Ovary (tissue), 9 donors: Measurements from ENCODE around the gene IMMP2L. TPM values are rescaled to one million over a fixed set of nuclear protein-coding genes. Genes with fewer than 3 reads are reported as not detected.

ENCODE experiments used
- DNase-seq, 5 donors: peaks; one replicate each; pipeline ENCODE4 v3.0.0-alpha.2; 2019 to 2020
- H3K27ac ChIP-seq, 2 donors: fragments of 200-600 bp; one replicate each; pipeline versions ENCODE4 v1.5.1 to v1.8.0; 2019 to 2022
- H3K27me3 ChIP-seq: fragments of 200-600 bp; one replicate; pipeline ENCODE4 v1.8.0; 2022
- H3K36me3 ChIP-seq: fragments of 200-600 bp; sonication (generic); one replicate; pipeline ENCODE4 v1.5.1; 2019
- H3K4me1 ChIP-seq: one replicate; pipeline ENCODE4 v1.8.1; 2013; ENCODE audit warnings: mild to moderate bottlenecking, moderate library complexity; ENCODE audit not compliant: insufficient read depth
- H3K4me3 ChIP-seq: fragments of 200-600 bp; sonication (generic); one replicate; pipeline ENCODE4 v1.5.1; 2017
- H3K9me3 ChIP-seq, 2 donors: fragments of 200-600 bp in 1 of 2; sonication (generic) in 1 of 2; one replicate each; pipeline versions ENCODE4 v1.5.1 to v1.8.1; 2013 to 2019; ENCODE audit warnings: mild to moderate bottlenecking in 1 of 2, moderate library complexity in 1 of 2
- EP300 ChIP-seq: sonication (generic); formaldehyde crosslinking; IDR thresholded peaks from one replicate; pipeline ENCODE4 v1.6.1; 2017; ENCODE audit warnings: antibody characterized with exemption
- POLR2A ChIP-seq: fragments of 450-650 bp; IDR thresholded peaks from one replicate; pipeline ENCODE4 v1.6.1; 2017; ENCODE audit warnings: antibody characterized with exemption, mild to moderate bottlenecking, moderate library complexity
- whole genome bisulfite sequencing, 3 donors: extraction: QIAGEN DNeasy Blood & Tissue Kit in 1 of 3; methylation state at CpG; one replicate each; pipeline versions ENCODE4 v1.1.5 to v1.1.7; 2013 to 2017; 5-methylcytosine and 5-hydroxymethylcytosine counted together
- intact Hi-C, 4 donors: fragments of 100-400 bp; cut with DNase I; formaldehyde crosslinking; loops; one replicate each; pipeline versions ENCODE4 v1.11.0 to v1.15.1; 2022 to 2023
- polyA plus RNA-seq, 2 donors: library from polyadenylated mRNA; stranded (reverse); fragments of 200-250 nt in 1 of 2; fragments of 350-450 nt in 1 of 2; fragmentation: Illumina TruSeq in 1 of 2; extraction: RNeasy Lipid Tissue Mini Kit (QIAGEN cat#74804) in 1 of 2; gene quantifications; one replicate each; pipeline ENCODE4 v1.2.3, GENCODE V29; 2013 to 2014
- total RNA-seq, 7 donors: library from RNA; depleted of rRNA in 2 of 7; stranded (reverse); fragments of >200 nt in 2 of 7; fragmentation: NEBNext Ultra II Directional in 3 of 7; extraction: Animal tissue kit (Norgen Biotek cat#: 25700) in 3 of 7; gene quantifications; one replicate each; pipeline versions ENCODE4 v1.1.0 to v1.2.4, GENCODE V29; 2016 to 2023
- TF ChIP-seq, protein P1 (sequence below), 3 donors: fragments of 450-650 bp in 2 of 3; fragments of 200-600 bp in 1 of 3; IDR thresholded peaks; one replicate each; pipeline versions ENCODE4 v1.5.1 to v1.8.0; 2016 to 2022; ENCODE audit warnings: antibody characterized with exemption in 3 of 3, mild to moderate bottlenecking in 1 of 3
- donor health status: DM: no; HTN: no; CAD: no; lungs with moderate emphysema.
- donor health status: DM: no; HTN: no; CAD: no.
- donor health status: Bipolar disorder and iron deficiency.
- donor health status: DM: yes; HTN: yes; CAD: no.
- donor health status: DM: no; HTN: no; CAD: no.
- donor health status: DM: yes; HTN: yes; CAD: no.

Gene IMMP2L
- total and polyA plus RNA-seq, 9 donors: 19.5 to 36.9 (median 29.9) TPM

DNA sequence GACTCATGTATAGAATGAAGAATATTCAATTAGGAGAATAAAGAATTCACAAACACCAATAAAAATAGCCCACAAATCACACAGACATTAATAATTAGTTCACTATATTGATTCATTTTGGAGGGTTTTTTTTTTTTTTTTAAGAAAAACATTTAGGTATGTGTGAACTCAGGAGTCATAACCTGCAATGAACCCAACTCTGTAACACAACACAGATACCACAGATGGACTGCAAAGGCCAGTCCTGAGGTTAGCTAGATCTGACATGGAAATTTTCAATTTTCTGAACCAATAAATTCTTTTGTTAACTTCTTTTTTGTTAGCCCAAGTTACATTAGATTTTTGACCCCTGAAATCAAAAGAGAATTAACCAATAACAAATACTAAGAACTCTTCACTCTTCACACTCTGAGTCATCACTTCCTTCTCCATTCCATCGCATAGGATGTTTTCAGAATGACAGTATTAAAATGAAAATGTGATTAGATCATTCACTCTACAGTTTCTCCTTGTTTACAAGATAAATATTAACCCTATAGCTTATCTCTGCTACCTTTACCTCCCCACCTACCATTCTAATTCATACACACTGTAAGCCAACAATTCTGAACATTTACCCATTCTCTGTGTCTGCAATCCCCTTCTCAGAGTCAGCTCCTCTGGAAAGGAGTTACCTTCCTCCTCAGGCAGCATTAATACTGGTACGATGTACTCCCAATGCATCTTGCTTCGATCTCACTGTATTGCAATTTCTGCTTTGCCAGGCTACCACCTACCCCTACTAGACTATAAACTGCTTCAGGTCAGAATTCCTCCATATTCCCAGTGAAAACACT is 329.8 kb downstream of the IMMP2L start:
- no peaks in the 10 kb centered on the region for H3K4me1 ChIP-seq
- H3K4me3 ChIP-seq: no peak overlapping the region
- intact Hi-C loops: no loop called here
- no peaks in the 10 kb centered on the region for H3K27me3 ChIP-seq
- H3K9me3 ChIP-seq: no peaks in the 10 kb centered on the region
- no peak for DNase-seq
- no peak for TF ChIP-seq EP300
- no peak for TF ChIP-seq POLR2A
- TF ChIP-seq, protein P1, sequence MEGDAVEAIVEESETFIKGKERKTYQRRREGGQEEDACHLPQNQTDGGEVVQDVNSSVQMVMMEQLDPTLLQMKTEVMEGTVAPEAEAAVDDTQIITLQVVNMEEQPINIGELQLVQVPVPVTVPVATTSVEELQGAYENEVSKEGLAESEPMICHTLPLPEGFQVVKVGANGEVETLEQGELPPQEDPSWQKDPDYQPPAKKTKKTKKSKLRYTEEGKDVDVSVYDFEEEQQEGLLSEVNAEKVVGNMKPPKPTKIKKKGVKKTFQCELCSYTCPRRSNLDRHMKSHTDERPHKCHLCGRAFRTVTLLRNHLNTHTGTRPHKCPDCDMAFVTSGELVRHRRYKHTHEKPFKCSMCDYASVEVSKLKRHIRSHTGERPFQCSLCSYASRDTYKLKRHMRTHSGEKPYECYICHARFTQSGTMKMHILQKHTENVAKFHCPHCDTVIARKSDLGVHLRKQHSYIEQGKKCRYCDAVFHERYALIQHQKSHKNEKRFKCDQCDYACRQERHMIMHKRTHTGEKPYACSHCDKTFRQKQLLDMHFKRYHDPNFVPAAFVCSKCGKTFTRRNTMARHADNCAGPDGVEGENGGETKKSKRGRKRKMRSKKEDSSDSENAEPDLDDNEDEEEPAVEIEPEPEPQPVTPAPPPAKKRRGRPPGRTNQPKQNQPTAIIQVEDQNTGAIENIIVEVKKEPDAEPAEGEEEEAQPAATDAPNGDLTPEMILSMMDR (IDR thresholded peaks at IDR 0.05): no peak
- 81 to 88% (median 87%) methylated on average over 3 of the region's 3 CpGs for WGBS, 3 donors
- no peaks in the 10 kb centered on the region for H3K36me3 ChIP-seq
- H3K27ac ChIP-seq: no peak overlapping the region

DNA sequence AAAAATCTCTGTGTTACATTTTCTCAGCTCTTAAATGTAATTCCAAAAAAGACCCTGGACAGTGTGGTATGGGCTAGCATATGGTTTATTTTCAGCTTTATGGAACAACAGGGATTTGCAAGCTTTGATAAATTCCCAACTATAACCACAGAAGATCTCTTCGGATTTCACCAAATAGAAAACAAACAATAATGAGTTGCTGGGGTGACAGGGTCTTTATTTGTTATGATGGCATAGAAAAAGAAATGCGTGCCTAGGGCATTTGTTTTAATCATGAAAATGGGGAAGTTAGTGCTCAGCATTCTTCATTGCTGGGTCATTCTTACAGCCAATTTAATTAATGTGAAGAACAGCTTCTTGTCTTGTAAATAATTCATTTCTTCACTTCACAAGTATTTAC is 332.4 kb downstream of the IMMP2L start:
- Histone ChIP-seq H3K27me3 (no peaks in the 10 kb centered on the region), H3K4me1 (no peaks in the 10 kb centered on the region), H3K9me3 (no peaks in the 10 kb centered on the region), H3K36me3 (no peaks in the 10 kb centered on the region), H3K4me3 (no peak overlapping the region), H3K27ac (no peak overlapping the region)
- intact Hi-C loops: no loop called here
- DNase-seq: no peak
- TF ChIP-seq POLR2A: no peak
- no peak for TF ChIP-seq EP300
- TF ChIP-seq, protein P1 (IDR thresholded peaks at IDR 0.05): no peak
- WGBS, 3 donors: 73 to 79% (median 75%) methylated on average over 2 of the region's 2 CpGs

DNA sequence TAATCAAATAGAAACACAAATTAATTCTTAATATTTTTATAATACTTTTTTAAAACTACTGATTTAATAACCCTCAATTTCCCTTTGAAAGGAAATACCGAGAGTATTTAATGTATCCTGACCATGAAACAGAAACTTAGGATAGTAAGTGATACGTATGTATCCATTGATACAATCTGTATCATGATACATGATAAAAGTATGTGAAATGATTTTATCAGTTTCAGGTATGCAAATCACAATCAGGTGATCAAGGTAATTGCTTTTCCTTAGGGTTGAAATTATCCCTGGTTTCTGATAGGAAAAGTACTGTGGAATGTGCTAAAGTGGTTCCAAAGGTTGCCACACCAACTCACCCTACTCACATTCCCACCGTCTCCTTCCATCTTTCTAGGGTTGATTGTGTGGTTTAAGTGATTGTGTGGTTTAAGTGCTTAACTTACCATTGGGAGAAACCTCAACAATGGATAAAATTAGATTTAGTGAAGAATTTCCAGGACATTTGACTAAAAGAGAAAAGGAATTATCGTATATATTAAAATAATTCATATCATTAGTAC is 333.0 kb downstream of the IMMP2L start:
- H3K36me3 ChIP-seq: no peaks in the 10 kb centered on the region
- intact Hi-C loops: no loop called here
- TF ChIP-seq, protein P1 (IDR thresholded peaks at IDR 0.05): no peak
- no peak for TF ChIP-seq EP300
- TF ChIP-seq POLR2A: no peak
- no peak overlapping the region for H3K27ac ChIP-seq
- no peak for DNase-seq
- 98% methylated on average over 4 of the region's 4 CpGs for WGBS, 3 donors
- H3K27me3 ChIP-seq: no peaks in the 10 kb centered on the region
- H3K4me3 ChIP-seq: no peak overlapping the region
- no peaks in the 10 kb centered on the region for H3K4me1 ChIP-seq
- no peaks in the 10 kb centered on the region for H3K9me3 ChIP-seq

DNA sequence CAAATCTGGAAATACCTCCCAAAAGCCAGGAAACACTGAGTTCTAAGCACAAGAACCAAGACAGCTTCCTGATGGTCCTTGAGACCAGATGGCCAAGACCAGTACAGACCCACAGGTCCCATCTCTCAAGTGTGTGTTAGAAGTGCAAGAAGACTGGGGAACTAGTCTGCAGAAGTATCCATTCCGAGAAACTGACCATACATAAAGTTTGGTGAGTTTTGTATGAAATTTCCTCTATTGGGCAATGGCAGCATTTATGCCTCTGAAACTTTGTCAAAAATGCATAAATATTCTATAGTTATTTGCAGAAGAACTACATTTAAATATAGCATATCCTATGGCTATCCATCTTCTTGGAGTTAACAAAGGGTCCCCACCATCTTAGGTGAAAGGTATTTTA is 333.9 kb downstream of the IMMP2L start:
- Histone ChIP-seq H3K36me3 (no peaks in the 10 kb centered on the region), H3K27me3 (no peaks in the 10 kb centered on the region), H3K4me3 (no peak overlapping the region), H3K4me1 (no peaks in the 10 kb centered on the region), H3K9me3 (no peaks in the 10 kb centered on the region), H3K27ac (no peak overlapping the region)
- intact Hi-C loops: no loop called here
- WGBS, 3 donors: 100% methylated on average over 1 of the region's 1 CpG
- TF ChIP-seq, protein P1 (IDR thresholded peaks at IDR 0.05): no peak
- TF ChIP-seq POLR2A: no peak
- TF ChIP-seq EP300: no peak
- no peak for DNase-seq
